H1 (cell line): ENCODE results near the gene C11orf54. TPM values are rescaled to one million over a fixed set of nuclear protein-coding genes. Genes with fewer than 3 reads are reported as not detected.

Source experiments
- RAD21 ChIP-seq, 2 experiments: IDR thresholded peaks in 1 of 2; conservative IDR thresholded peaks in 1 of 2; 2 replicates each; pipeline ENCODE4 v1.6.1; 2011; ENCODE audit warnings: low read depth in 2 of 2, low read length in 2 of 2, improper control_type of control experiment in 1 of 2, inconsistent platforms in 1 of 2, mild to moderate bottlenecking in 1 of 2, moderate library complexity in 1 of 2
- SP2 ChIP-seq: IDR thresholded peaks from 2 replicates; pipeline ENCODE4 v1.6.1; 2012; ENCODE audit warnings: mild to moderate bottlenecking, low read length, inconsistent platforms
- polyA plus RNA-seq, 7 experiments: library from polyadenylated mRNA; depleted of rRNA in 3 of 7; stranded (reverse) in 5 of 7; unstranded in 2 of 7; fragments of >200 nt in 5 of 7; fragments of 200-250 nt in 2 of 7; gene quantifications; 1 replicate in 5 of 7; 2 replicates in 1 of 7; 4 replicates in 1 of 7; pipeline versions ENCODE4 v1.2.1 to v1.2.3, GENCODE V29; 2011 to 2013; ENCODE audit warnings: missing spikeins in 2 of 7, mixed read lengths in 2 of 7
- total RNA-seq: library from RNA; stranded (reverse); fragmentation: NEBNext Ultra II Directional; extraction: Animal tissue kit (Norgen Biotek cat#: 25700); gene quantifications from 2 replicates; pipeline ENCODE4 v1.2.1, GENCODE V29; 2021

The C11orf54 gene
- total and polyA plus RNA-seq, 2 of the 8 experiments (the other 6 are each of a cell fraction or from before 2014, with no cell fraction given): 14.7 to 24.5 TPM

DNA sequence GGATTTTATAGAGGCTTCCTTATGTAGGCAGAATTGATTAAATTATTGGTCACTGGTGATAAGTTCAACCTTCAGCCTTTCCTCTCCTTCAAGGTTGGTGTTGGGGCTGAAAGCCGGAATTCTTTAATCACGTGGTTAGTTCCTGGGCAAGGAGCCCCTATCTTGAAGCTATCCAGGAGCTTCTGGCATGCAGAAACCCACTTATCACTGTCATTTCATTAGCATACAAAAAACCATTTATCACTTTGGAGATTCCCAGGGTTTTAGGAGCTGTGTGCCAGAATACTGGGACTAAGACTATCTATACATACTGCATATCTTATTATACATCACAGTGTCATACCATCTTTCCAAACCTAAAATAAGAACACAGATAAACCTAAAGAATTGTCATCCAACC, 24.1 kb downstream of the C11orf54 start (continued):
- TF ChIP-seq RAD21 (IDR thresholded peaks at IDR 0.05 in 1 of 2, conservative IDR thresholded peaks at IDR 0.05 in 1 of 2; ENCODE audit: low read depth in 2 of 2, low read length in 2 of 2): no peak
- TF ChIP-seq SP2: no peak
